Trophoblast cell (in vitro differentiated cells and primary cell): Measurements from ENCODE around the gene CASZ1.

ENCODE experiments used
- DNase-seq, 2 donors: peaks; one replicate each; pipeline ENCODE4 v3.0.0-alpha.2; 2016
- H2AFZ ChIP-seq: 2 replicates; pipeline ENCODE4 v1.6.1; 2013; ENCODE audit warnings: low read length, moderate library complexity, mild to moderate bottlenecking; ENCODE audit not compliant: insufficient read depth, poor library complexity
- H2AK5ac ChIP-seq: 2 replicates; pipeline ENCODE4 v1.6.1; 2013; ENCODE audit warnings: mild to moderate bottlenecking, low read length
- H2BK120ac ChIP-seq: 2 replicates; pipeline ENCODE4 v1.6.1; 2013; ENCODE audit warnings: low read length, mild to moderate bottlenecking, moderate library complexity; ENCODE audit not compliant: insufficient read depth, poor library complexity
- H2BK12ac ChIP-seq: 2 replicates; pipeline ENCODE4 v1.6.1; 2013; ENCODE audit warnings: mild to moderate bottlenecking, low read length, moderate library complexity
- H2BK5ac ChIP-seq: 2 replicates; pipeline ENCODE4 v1.6.1; 2013; ENCODE audit warnings: low read length, low read depth, moderate library complexity, mild to moderate bottlenecking; ENCODE audit not compliant: poor library complexity
- H3K14ac ChIP-seq: 2 replicates; pipeline ENCODE4 v1.6.1; 2013; ENCODE audit warnings: mild to moderate bottlenecking, low read length
- H3K18ac ChIP-seq: 2 replicates; pipeline ENCODE4 v1.6.1; 2013; ENCODE audit warnings: mild to moderate bottlenecking, low read length
- H3K23ac ChIP-seq: 2 replicates; pipeline ENCODE4 v1.6.1; 2013; ENCODE audit warnings: low read length
- H3K27ac ChIP-seq: 2 replicates; pipeline ENCODE4 v1.5.1; 2013; ENCODE audit warnings: low read depth, mild to moderate bottlenecking, inconsistent platforms, low read length, moderate library complexity
- H3K27me3 ChIP-seq: 2 replicates; pipeline ENCODE4 v1.6.1; 2013; ENCODE audit warnings: inconsistent platforms, mild to moderate bottlenecking, low read length, moderate library complexity; ENCODE audit not compliant: insufficient read depth
- H3K36me3 ChIP-seq, 2 experiments: 1 replicate in 1 of 2; 2 replicates in 1 of 2; pipeline ENCODE4 v1.6.1; 2013; ENCODE audit warnings: low read length in 2 of 2, mild to moderate bottlenecking in 2 of 2, moderate library complexity in 1 of 2; ENCODE audit not compliant: insufficient read depth in 2 of 2, control insufficient read depth in 1 of 2
- H3K4ac ChIP-seq: 2 replicates; pipeline ENCODE4 v1.6.1; 2013; ENCODE audit warnings: low read depth, mild to moderate bottlenecking, low read length, moderate library complexity
- H3K4me1 ChIP-seq, 2 experiments: 1 replicate in 1 of 2; 2 replicates in 1 of 2; pipeline ENCODE4 v1.6.1; 2013; ENCODE audit warnings: low read length in 2 of 2, mild to moderate bottlenecking in 2 of 2, moderate library complexity in 1 of 2; ENCODE audit not compliant: insufficient read depth in 2 of 2, control insufficient read depth in 1 of 2
- H3K4me2 ChIP-seq: 2 replicates; pipeline ENCODE4 v1.6.1; 2013; ENCODE audit warnings: inconsistent platforms, mild to moderate bottlenecking, low read length, moderate library complexity
- H3K4me3 ChIP-seq: 2 replicates; pipeline ENCODE4 v1.5.1; 2013; ENCODE audit warnings: mild to moderate bottlenecking, low read depth, low read length, inconsistent platforms
- H3K79me1 ChIP-seq: one replicate; pipeline ENCODE4 v1.6.1; 2013; ENCODE audit warnings: low read length
- H3K79me2 ChIP-seq: 2 replicates; pipeline ENCODE4 v1.6.1; 2013; ENCODE audit warnings: low read length, mild to moderate bottlenecking; ENCODE audit not compliant: control insufficient read depth, insufficient read depth, poor library complexity
- H3K9ac ChIP-seq: 2 replicates; pipeline ENCODE4 v1.6.1; 2013; ENCODE audit warnings: mild to moderate bottlenecking, low read length
- H3K9me3 ChIP-seq: 2 replicates; pipeline ENCODE4 v1.6.1; 2013; ENCODE audit warnings: low read depth, mild to moderate bottlenecking, control low read depth, inconsistent platforms, low read length; ENCODE audit not compliant: insufficient read depth
- H4K12ac ChIP-seq: 2 replicates; pipeline ENCODE4 v1.6.1; 2013; ENCODE audit warnings: low read depth, mild to moderate bottlenecking, low read length, moderate library complexity
- H4K8ac ChIP-seq: 2 replicates; pipeline ENCODE4 v1.6.1; 2013; ENCODE audit warnings: low read depth, mild to moderate bottlenecking, low read length, moderate library complexity
- H4K91ac ChIP-seq: one replicate; pipeline ENCODE4 v1.6.1; 2013; ENCODE audit warnings: low read depth, mild to moderate bottlenecking, low read length, moderate library complexity
- WGBS: extraction: QIAGEN DNeasy Blood & Tissue Kit; methylation state at CpG from one replicate; pipeline ENCODE4 v1.1.7; 2013; ENCODE audit warnings: missing lambda C conversion rate; ENCODE audit not compliant: insufficient read length, insufficient coverage; ENCODE audit errors: extremely low coverage; 5-methylcytosine and 5-hydroxymethylcytosine counted together

CASZ1 gene

DNA sequence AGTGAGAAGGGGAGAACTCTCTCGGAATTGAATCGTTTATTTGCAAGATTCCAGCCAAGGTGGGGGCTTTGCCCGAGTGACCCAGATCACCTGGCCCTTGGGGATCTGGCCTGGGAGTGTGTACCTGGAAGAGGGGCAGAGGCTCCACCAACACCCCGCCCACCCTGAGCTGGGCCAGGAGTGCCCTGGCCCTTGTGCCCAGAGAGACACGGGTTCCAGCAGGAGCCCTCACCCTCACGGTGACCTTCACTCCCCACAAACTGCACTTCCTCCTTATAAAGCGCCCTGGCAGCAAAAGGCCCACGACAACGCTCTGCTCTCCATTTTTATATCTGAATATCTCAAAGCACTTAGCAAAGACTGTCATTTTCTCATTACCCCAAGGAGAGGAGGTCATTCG lies 16.6 kb downstream of the CASZ1 start:
- no peaks in the 10 kb centered on the region for H3K4me1 ChIP-seq
- H3K27me3 ChIP-seq: no peaks in the 10 kb centered on the region
- no peak for DNase-seq
- WGBS: no CpG with 5 or more reads among the region's 10 CpGs
- H3K79me1 ChIP-seq: no peaks in the 10 kb centered on the region
- no peaks in the 10 kb centered on the region for H3K36me3 ChIP-seq
- H3K79me2 ChIP-seq: no peaks in the 10 kb centered on the region
- no peak overlapping the region for H4K12ac ChIP-seq
- H2BK5ac ChIP-seq: no peak overlapping the region
- H3K27ac ChIP-seq: no peak overlapping the region
- no peak overlapping the region for H2BK120ac ChIP-seq
- no peak overlapping the region for H3K18ac ChIP-seq
- H3K9me3 ChIP-seq: peaks cover 3% of the 10 kb centered on the region
- no peak overlapping the region for H2AFZ ChIP-seq
- no peak overlapping the region for H2BK12ac ChIP-seq
- H3K4me3 ChIP-seq: no peak overlapping the region
- no peak overlapping the region for H2AK5ac ChIP-seq
- no peak overlapping the region for H3K4me2 ChIP-seq
- no peak overlapping the region for H3K4ac ChIP-seq
- H4K91ac ChIP-seq: no peak overlapping the region
- H3K9ac ChIP-seq: no peak overlapping the region
- no peak overlapping the region for H4K8ac ChIP-seq
- no peak overlapping the region for H3K23ac ChIP-seq
- H3K14ac ChIP-seq: no peak overlapping the region

DNA sequence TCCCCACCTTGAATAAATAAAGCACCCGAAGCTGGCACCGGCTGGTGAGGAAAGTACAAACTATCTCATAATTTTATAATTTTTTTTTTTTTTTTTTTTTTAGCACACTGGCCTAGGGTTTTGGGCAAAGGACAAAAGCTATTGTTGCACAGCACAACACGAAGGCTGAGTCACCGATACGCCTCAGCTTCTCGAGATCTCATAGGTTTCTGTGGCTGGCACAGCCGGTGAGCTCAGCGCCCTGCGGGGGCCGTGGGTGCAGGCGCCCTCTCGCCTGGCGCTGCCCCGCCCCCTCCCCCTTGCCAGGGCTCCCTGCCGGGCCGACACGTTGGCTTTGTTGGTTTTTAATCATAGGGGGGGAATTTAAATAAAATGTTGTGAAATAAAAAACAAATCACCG lies 17.2 kb downstream of the CASZ1 start:
- no peak for DNase-seq
- no peak overlapping the region for H3K23ac ChIP-seq
- H4K12ac ChIP-seq: no peak overlapping the region
- H3K4ac ChIP-seq: no peak overlapping the region
- H3K79me2 ChIP-seq: no peaks in the 10 kb centered on the region
- no peak overlapping the region for H2BK5ac ChIP-seq
- no peak overlapping the region for H3K4me2 ChIP-seq
- H3K4me3 ChIP-seq: no peak overlapping the region
- no peak overlapping the region for H3K9ac ChIP-seq
- no peak overlapping the region for H3K14ac ChIP-seq
- H4K91ac ChIP-seq: no peak overlapping the region
- no peak overlapping the region for H3K18ac ChIP-seq
- no peaks in the 10 kb centered on the region for H3K27me3 ChIP-seq
- no peak overlapping the region for H2AK5ac ChIP-seq
- H2AFZ ChIP-seq: no peak overlapping the region
- no peak overlapping the region for H2BK12ac ChIP-seq
- H2BK120ac ChIP-seq: no peak overlapping the region
- H3K36me3 ChIP-seq: no peaks in the 10 kb centered on the region
- H3K79me1 ChIP-seq: no peaks in the 10 kb centered on the region
- no CpG with 5 or more reads among the region's 18 CpGs for WGBS
- H4K8ac ChIP-seq: no peak overlapping the region
- no peak overlapping the region for H3K27ac ChIP-seq
- peaks cover 3% of the 10 kb centered on the region for H3K9me3 ChIP-seq
- no peaks in the 10 kb centered on the region for H3K4me1 ChIP-seq

DNA sequence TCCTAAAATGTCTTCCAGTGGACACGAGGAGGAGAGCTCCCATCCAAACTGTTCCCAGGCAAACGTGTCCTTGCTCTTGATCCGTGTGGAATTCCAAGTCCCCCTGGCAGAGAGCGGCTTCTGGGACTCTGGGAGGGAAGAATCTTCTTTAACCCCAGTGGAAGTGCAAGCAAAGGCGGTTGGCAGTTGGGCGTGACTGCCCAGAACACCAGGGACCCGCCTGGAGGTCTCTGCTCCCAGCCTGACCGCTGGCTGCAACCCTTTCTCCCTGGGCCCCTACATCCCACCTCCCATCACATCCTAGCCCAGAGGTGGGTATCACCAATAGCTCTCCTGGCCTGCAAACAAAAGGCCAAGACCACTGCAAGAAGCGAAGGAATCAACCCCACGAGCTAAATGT lies 17.8 kb downstream of the CASZ1 start:
- Histone ChIP-seq H3K9me3 (peaks cover 3% of the 10 kb centered on the region), H3K79me2 (no peaks in the 10 kb centered on the region), H3K4me2 (no peak overlapping the region), H2BK5ac (no peak overlapping the region), H2AFZ (no peak overlapping the region), H2BK120ac (no peak overlapping the region), H2BK12ac (no peak overlapping the region), H3K9ac (no peak overlapping the region), H4K91ac (no peak overlapping the region), H3K27me3 (no peaks in the 10 kb centered on the region), H3K4me1 (no peaks in the 10 kb centered on the region), H4K8ac (no peak overlapping the region), H3K27ac (no peak overlapping the region), H3K18ac (no peak overlapping the region), H3K4me3 (no peak overlapping the region), H4K12ac (no peak overlapping the region), H2AK5ac (no peak overlapping the region), H3K23ac (no peak overlapping the region), H3K14ac (no peak overlapping the region), H3K36me3 (no peaks in the 10 kb centered on the region), H3K79me1 (no peaks in the 10 kb centered on the region), H3K4ac (no peak overlapping the region)
- DNase-seq: no peak
- WGBS: no CpG with 5 or more reads among the region's 10 CpGs

DNA sequence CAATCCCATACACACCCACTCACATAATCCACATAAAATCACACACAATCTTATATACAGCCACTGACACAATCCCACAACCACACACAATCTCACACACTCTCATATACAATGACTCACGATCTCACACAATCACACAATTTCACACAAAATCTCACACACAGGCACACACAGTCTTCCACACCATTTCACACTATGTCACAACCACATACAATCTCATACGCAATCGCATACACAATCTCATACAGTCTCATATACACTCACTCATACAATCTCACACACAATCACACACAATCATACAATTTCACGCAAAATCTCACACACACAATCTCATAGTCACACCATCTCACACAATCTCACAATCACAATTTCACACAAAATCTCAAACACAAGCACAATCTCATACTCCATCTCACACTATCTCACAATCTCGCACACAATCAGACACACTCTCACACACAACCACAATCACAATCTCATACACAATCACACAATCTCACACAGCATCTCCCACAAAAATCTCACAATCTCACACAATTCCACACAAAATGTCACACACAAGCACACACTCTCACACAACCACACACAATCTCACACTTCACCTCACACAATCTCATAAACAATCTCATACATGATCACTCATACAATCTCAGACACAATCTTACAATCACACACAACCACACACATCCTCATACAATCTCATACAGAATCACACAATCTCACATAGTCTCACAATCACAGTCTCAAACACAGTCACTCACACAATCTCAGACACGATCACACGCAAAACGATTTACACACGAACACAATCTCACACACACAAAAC lies 18.5 kb downstream of the CASZ1 start:
- H2AK5ac ChIP-seq: no peak overlapping the region
- no peak overlapping the region for H3K4me3 ChIP-seq
- no peak overlapping the region for H3K4me2 ChIP-seq
- H3K4ac ChIP-seq: no peak overlapping the region
- 100% methylated on average over 9 of the region's 9 CpGs for WGBS
- no peak overlapping the region for H3K23ac ChIP-seq
- H2BK120ac ChIP-seq: no peak overlapping the region
- H3K18ac ChIP-seq: no peak overlapping the region
- H4K91ac ChIP-seq: no peak overlapping the region
- no peak overlapping the region for H3K9ac ChIP-seq
- H3K27me3 ChIP-seq: no peaks in the 10 kb centered on the region
- H3K9me3 ChIP-seq: peaks cover 3% of the 10 kb centered on the region
- H3K79me2 ChIP-seq: no peaks in the 10 kb centered on the region
- no peak for DNase-seq
- no peak overlapping the region for H2AFZ ChIP-seq
- no peaks in the 10 kb centered on the region for H3K36me3 ChIP-seq
- H4K12ac ChIP-seq: no peak overlapping the region
- no peak overlapping the region for H2BK5ac ChIP-seq
- H3K14ac ChIP-seq: no peak overlapping the region
- no peaks in the 10 kb centered on the region for H3K79me1 ChIP-seq
- H2BK12ac ChIP-seq: no peak overlapping the region
- H3K4me1 ChIP-seq: no peaks in the 10 kb centered on the region
- no peak overlapping the region for H4K8ac ChIP-seq
- no peak overlapping the region for H3K27ac ChIP-seq
